HG03520 (cell line): ENCODE measurements around the gene TAB2.
"Not testable (repeated sequence)": the region's sequence is repeated elsewhere in the genome, so short reads cannot be mapped to it uniquely, and the experiment has no call there.

Experiments used
- ATAC-seq: cut with Tn5 transposase; IDR thresholded peaks from one replicate; pipeline ENCODE4 v1.9.1; 2021; ENCODE audit warnings: mild to moderate bottlenecking, moderate library complexity; ENCODE audit not compliant: unreplicated experiment

The TAB2 gene

GRCh38 chr6:149455031-149455732 is 137.7 kb downstream of the TAB2 start:
- ATAC-seq, result no peak

- ATAC-seq, result no peak
Measured at GRCh38 chr6:149456311-149457021, 139.0 kb downstream of the TAB2 start.

- no peak for ATAC-seq
Measured at GRCh38 chr6:149457316-149457884, 139.9 kb downstream of the TAB2 start.

GRCh38 chr6:149458196-149458595 is 140.7 kb downstream of the TAB2 start:
- ATAC-seq, result no peak

GRCh38 chr6:149458806-149459205 is 141.3 kb downstream of the TAB2 start:
- ATAC-seq, result no peak

- no peak for ATAC-seq
Measured at GRCh38 chr6:149459761-149460160, 142.2 kb downstream of the TAB2 start.

GRCh38 chr6:149460249-149460648 is 142.7 kb downstream of the TAB2 start:
- ATAC-seq, result not testable (repeated sequence)
